GM12874 (cell line): ENCODE data around the gene CALML6.

Experiments used
- TF ChIP-seq, protein P1 (sequence below): IDR thresholded peaks from 2 replicates; pipeline ENCODE4 v1.5.1; 2011; ENCODE audit warnings: low read depth, mild to moderate bottlenecking, control low read depth, low read length, moderate library complexity; ENCODE audit not compliant: insufficient read depth

CALML6 gene, protein sequence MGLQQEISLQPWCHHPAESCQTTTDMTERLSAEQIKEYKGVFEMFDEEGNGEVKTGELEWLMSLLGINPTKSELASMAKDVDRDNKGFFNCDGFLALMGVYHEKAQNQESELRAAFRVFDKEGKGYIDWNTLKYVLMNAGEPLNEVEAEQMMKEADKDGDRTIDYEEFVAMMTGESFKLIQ

DNA sequence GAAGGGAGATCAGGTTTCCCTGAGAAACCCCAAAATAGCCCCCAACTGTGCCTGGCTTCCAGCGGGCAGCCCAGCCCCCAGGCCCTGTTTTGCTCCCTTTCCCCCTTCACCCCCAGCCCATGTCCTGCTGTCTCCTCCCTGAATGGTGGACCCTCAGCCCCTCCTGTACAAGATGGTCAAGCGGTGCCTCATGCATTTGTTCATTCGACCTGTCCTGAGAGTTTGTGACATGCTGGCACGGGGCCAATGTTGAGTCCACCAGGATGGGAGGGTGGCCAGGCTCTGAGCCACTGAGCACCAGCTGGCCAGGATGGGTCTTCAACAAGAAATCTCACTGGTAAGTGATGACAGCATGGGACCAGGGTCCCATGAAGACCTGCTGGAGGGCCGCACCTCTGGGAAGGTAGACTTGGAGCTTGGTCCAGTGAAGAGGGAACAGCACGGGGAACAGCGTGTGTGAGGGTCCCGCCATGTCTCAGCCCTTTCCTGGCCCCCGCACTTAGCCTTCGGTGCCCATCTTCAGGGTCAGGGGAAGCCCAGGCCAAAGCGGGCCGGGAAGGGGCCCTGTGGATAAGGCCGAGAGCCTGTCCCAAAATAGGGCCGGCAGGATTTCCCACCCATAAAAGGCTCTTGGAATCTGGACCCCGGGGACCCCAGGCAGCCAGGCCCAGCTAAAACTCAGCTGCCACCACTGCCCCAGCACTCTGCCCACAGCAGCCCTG, at the start of gene CALML6:
TSS of gene CALML6 (plus strand) at position 290 of the 722 bp plus-strand sequence. CDS start at position 311, 21 bp downstream.
- TF ChIP-seq, protein P1, sequence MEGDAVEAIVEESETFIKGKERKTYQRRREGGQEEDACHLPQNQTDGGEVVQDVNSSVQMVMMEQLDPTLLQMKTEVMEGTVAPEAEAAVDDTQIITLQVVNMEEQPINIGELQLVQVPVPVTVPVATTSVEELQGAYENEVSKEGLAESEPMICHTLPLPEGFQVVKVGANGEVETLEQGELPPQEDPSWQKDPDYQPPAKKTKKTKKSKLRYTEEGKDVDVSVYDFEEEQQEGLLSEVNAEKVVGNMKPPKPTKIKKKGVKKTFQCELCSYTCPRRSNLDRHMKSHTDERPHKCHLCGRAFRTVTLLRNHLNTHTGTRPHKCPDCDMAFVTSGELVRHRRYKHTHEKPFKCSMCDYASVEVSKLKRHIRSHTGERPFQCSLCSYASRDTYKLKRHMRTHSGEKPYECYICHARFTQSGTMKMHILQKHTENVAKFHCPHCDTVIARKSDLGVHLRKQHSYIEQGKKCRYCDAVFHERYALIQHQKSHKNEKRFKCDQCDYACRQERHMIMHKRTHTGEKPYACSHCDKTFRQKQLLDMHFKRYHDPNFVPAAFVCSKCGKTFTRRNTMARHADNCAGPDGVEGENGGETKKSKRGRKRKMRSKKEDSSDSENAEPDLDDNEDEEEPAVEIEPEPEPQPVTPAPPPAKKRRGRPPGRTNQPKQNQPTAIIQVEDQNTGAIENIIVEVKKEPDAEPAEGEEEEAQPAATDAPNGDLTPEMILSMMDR, result no peak

DNA sequence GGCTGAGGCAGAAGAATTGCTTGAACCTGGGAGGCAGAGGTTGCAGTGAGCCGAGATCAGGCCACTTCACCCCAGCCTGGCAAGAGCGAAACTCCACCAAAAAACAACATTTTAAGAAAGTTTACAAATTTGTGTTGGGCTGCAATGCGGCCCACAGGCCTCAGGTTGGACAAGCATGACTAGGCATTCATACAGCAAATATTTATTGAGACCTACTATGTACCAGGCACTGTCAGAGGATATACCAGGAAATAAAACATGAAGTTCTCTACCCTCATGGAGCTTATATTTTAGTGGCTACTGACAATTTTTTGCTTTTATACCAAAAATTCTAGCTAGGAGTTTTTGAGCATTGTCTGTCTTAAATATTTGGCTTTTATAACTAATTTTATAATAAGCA, 47.9 kb upstream of the CALML6 start:
- TF ChIP-seq, protein P1, result no peak

DNA sequence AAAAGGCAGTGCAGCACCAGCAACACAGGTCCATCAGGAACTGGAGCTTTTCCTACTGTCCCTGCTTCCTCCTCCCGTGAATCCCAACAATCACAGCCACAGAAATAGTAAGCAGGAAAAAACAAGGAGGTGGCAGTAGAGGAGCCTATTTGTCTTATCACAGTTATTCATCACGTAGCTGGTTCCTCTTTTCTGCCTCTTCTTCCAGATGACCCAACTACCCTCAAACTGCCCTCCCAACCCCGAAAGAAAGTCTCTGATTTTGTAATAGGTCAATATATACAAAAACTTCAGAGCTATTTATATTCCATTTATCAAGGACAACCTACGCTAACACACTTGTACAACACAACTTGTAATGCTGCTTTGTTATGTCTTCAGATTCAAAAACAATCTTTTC, 45.6 kb upstream of the CALML6 start:
- TF ChIP-seq, protein P1, result no peak

DNA sequence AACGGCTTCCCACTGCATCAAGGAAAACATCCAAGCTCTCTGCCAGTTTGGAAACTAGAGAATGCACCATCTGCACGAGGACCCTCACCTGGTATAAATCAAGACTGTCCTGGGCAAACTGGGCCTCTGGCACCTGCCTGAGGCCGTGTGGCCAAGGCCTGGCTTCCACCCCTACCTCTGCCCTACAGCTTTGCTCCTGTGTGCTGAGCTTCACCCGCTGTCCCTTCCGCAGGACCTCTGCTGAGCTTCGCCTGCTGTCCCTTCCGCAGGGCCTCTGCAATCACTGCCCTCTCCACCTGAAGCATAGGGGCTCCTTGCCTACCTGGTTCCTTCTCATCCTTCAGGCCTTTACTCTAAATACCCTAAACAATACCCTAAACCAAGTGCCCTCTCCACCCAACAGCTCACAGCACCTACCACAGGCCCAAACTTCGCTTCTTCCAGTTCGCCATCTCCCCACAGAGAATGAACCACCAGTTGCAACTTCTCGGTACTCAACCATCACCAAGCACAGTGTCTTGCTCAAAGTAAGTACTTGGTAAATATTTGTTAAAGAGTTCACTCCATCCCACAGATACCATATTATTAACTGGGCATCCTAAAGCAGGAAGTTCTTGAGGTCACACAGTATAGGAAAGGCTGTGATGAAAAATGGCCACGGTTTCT, 42.6 kb upstream of the CALML6 start:
- TF ChIP-seq, protein P1, result no peak

DNA sequence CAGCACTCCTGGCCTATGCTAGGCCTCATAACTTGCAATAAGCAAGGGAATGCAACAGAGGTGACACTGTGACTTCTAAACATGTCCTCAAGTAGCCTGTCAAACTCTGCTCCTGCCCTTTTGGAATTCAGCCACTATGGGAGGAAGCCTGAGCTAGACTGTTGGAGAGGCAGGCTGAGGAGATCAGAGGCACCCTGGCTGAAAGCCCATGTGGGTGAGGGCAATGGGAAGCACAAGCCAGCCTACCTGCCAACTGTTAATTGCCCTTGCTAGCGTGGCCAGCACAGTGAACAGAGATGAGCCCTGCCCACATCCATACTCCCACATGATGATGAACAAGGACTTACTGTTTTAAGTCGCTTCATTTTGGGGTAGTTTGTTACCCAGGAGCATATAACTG, 41.9 kb upstream of the CALML6 start:
- TF ChIP-seq, protein P1, result no peak

DNA sequence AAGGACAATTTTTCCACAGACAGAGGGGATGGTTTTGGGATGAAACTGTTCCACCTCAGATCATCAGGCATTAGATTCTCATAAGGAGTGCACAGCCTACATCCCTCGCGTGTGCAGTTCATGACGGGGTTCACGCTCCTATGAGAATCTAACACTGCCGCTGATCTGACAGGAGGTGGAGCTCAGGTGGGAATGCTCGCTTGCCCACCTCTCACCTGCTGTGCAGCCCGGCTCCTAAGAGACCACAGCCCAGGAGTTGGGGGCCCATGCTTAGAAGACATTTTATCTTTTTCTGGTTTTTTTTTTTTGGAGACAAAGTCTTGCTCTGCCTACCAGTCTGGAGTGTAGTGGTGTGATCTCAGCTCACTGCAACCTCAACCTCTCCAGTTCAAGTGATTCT, 40.2 kb upstream of the CALML6 start:
- TF ChIP-seq, protein P1, result no peak

DNA sequence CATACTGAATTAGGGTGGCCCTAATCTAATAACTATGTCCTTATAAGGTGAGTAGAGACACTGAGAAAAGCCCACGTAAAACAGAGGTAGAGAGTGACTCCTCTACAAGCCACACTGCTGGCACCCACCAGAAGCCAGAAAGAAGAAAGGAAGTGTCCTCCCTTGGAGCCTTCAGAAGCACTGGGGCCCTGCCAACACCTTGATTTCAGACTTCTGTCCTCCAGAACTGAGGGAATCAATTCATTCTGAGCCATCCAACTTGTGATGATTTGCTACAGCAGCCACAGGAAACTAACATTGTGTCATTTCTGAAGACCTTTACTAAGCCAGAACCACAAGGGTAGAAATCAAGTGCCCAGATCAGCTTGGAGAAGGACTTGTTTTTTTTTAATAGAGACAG, 39.1 kb upstream of the CALML6 start:
- TF ChIP-seq, protein P1, result no peak
